Spleen (tissue), 7 donors: ENCODE results near the gene ITGBL1.

Source experiments
- POLR2A ChIP-seq, 3 donors: fragments of 450-650 bp; IDR thresholded peaks; one replicate each; pipeline ENCODE4 v1.5.1; 2017; ENCODE audit warnings: antibody characterized with exemption in 3 of 3, mild to moderate bottlenecking in 1 of 3
- TF ChIP-seq, protein P1 (sequence below), 11 experiments: fragments of 200-600 bp in 7 of 11; fragments of 450-650 bp in 4 of 11; sonication (generic) in 4 of 11; IDR thresholded peaks in 8 of 11; conservative IDR thresholded peaks in 3 of 11; 1 replicate in 7 of 11; 2 replicates in 4 of 11; pipeline versions ENCODE4 v1.4.0 to v1.8.0; 2016 to 2021; ENCODE audit warnings: antibody characterized with exemption in 11 of 11, inconsistent platforms in 4 of 11, mild to moderate bottlenecking in 1 of 11
- donor health status: DM: no; HTN: no; CAD: no; lungs with moderate emphysema.
- donor health status: DM: no; HTN: no; CAD: no.
- donor health status: DM: no; HTN: no; CAD: no.

DNA sequence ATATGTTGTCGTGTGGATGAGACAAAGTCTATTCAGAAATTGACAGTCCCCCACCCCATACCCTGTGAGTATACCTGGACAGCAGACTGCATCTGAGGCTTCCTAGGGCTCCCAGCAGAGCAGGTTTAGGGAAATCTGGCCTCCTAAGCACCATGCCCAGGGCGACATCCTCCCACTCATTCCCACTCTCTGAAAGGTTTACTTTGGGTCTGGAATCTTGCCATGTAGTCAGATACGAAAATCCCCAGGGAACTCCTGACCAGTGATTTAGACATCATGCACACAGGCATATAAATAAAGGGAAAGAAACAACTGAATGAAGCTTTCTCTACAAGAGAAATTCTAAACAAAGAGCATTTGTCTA lies 35.5 kb upstream of the ITGBL1 start:
- TF ChIP-seq, protein P1, sequence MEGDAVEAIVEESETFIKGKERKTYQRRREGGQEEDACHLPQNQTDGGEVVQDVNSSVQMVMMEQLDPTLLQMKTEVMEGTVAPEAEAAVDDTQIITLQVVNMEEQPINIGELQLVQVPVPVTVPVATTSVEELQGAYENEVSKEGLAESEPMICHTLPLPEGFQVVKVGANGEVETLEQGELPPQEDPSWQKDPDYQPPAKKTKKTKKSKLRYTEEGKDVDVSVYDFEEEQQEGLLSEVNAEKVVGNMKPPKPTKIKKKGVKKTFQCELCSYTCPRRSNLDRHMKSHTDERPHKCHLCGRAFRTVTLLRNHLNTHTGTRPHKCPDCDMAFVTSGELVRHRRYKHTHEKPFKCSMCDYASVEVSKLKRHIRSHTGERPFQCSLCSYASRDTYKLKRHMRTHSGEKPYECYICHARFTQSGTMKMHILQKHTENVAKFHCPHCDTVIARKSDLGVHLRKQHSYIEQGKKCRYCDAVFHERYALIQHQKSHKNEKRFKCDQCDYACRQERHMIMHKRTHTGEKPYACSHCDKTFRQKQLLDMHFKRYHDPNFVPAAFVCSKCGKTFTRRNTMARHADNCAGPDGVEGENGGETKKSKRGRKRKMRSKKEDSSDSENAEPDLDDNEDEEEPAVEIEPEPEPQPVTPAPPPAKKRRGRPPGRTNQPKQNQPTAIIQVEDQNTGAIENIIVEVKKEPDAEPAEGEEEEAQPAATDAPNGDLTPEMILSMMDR (IDR thresholded peaks at IDR 0.05 in 8 of 11, conservative IDR thresholded peaks at IDR 0.05 in 3 of 11): no peak
- TF ChIP-seq POLR2A (IDR thresholded peaks at IDR 0.05): no peak
